ENCODE results near the gene DNAJB8.

The DNAJB8 gene

GRCh38 chr3:128504963-128505730, 38.5 kb upstream of the DNAJB8 start:
- TF ChIP-seq CTCF (IDR thresholded peaks at IDR 0.05): no peak
- Mint-ChIP-seq H3K27me3 (ENCODE audit: low read depth, poor library complexity) (peaks cover 66% of the 10 kb centered on the region), H3K4me3 (no peak overlapping the region), H3K36me3 (ENCODE audit: low read depth) (no peaks in the 10 kb centered on the region), H3K9me3 (peaks cover 7% of the 10 kb centered on the region), H3K27ac (no peak overlapping the region), H3K4me1 (no peaks in the 10 kb centered on the region)
- DNase-seq: no peak

- no peak for DNase-seq
- H3K27me3 Mint-ChIP-seq (ENCODE audit: low read depth, poor library complexity): peaks cover 70% of the 10 kb centered on the region
These were observed 37.8 kb upstream of the DNAJB8 start for GRCh38 chr3:128504533-128504915.

GRCh38 chr3:128503751-128504532, 37.3 kb upstream of the DNAJB8 start:
- peaks cover 76% of the 10 kb centered on the region for H3K27me3 Mint-ChIP-seq (ENCODE audit: low read depth, poor library complexity)

More at GRCh38 chr3:128504533-128504915, 37.8 kb upstream of the DNAJB8 start:
- Mint-ChIP-seq H3K4me1 (no peaks in the 10 kb centered on the region), H3K27ac (no peak overlapping the region), H3K9me3 (peaks cover 7% of the 10 kb centered on the region), H3K4me3 (no peak overlapping the region), H3K36me3 (ENCODE audit: low read depth) (no peaks in the 10 kb centered on the region)
- no peak for TF ChIP-seq CTCF (IDR thresholded peaks at IDR 0.05)

GRCh38 chr3:128503164-128503651, 36.5 kb upstream of the DNAJB8 start:
- Mint-ChIP-seq H3K4me3 (no peak overlapping the region), H3K9me3 (peaks cover 7% of the 10 kb centered on the region), H3K27ac (no peak overlapping the region), H3K27me3 (ENCODE audit: low read depth, poor library complexity) (peaks cover 77% of the 10 kb centered on the region), H3K36me3 (ENCODE audit: low read depth) (no peaks in the 10 kb centered on the region), H3K4me1 (no peaks in the 10 kb centered on the region)
- DNase-seq: no peak
- no peak for TF ChIP-seq CTCF (IDR thresholded peaks at IDR 0.05)

More at GRCh38 chr3:128503751-128504532, 37.3 kb upstream of the DNAJB8 start:
- no peak for TF ChIP-seq CTCF (IDR thresholded peaks at IDR 0.05)
- no peak for DNase-seq
- no peak overlapping the region for H3K4me3 Mint-ChIP-seq
- H3K27ac Mint-ChIP-seq: no peak overlapping the region
- peaks cover 7% of the 10 kb centered on the region for H3K9me3 Mint-ChIP-seq
- no peaks in the 10 kb centered on the region for H3K4me1 Mint-ChIP-seq
- no peaks in the 10 kb centered on the region for H3K36me3 Mint-ChIP-seq (ENCODE audit: low read depth)

- Mint-ChIP-seq H3K27ac (no peak overlapping the region), H3K36me3 (ENCODE audit: low read depth) (no peaks in the 10 kb centered on the region), H3K9me3 (peaks cover 7% of the 10 kb centered on the region), H3K4me1 (no peaks in the 10 kb centered on the region), H3K4me3 (no peak overlapping the region), H3K27me3 (ENCODE audit: low read depth, poor library complexity) (peaks cover 77% of the 10 kb centered on the region)
- no peak for TF ChIP-seq CTCF (IDR thresholded peaks at IDR 0.05)
- no peak for DNase-seq
These were observed 36.0 kb upstream of the DNAJB8 start for GRCh38 chr3:128502712-128503111.
